GM18502 (cell line): ENCODE data around the gene MUC5B.
"Not testable (repeated sequence)": the region's sequence is repeated elsewhere in the genome, so short reads cannot be mapped to it uniquely, and the experiment has no call there.

ENCODE experiments used
- ATAC-seq: cut with Tn5 transposase; IDR thresholded peaks from one replicate; pipeline ENCODE4 v1.9.1; 2021; ENCODE audit warnings: mild to moderate bottlenecking; ENCODE audit not compliant: unreplicated experiment, poor library complexity

The MUC5B gene

DNA sequence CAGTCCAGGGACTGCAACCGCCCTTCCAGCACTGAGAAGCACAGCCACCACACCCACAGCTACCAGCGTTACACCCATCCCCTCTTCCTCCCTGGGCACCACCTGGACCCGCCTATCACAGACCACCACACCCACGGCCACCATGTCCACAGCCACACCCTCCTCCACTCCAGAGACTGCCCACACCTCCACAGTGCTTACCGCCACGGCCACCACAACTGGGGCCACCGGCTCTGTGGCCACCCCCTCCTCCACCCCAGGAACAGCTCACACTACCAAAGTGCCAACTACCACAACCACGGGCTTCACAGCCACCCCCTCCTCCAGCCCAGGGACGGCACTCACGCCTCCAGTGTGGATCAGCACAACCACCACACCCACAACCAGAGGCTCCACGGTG is 19.9 kb downstream of the MUC5B start:
- not testable (repeated sequence) for ATAC-seq

DNA sequence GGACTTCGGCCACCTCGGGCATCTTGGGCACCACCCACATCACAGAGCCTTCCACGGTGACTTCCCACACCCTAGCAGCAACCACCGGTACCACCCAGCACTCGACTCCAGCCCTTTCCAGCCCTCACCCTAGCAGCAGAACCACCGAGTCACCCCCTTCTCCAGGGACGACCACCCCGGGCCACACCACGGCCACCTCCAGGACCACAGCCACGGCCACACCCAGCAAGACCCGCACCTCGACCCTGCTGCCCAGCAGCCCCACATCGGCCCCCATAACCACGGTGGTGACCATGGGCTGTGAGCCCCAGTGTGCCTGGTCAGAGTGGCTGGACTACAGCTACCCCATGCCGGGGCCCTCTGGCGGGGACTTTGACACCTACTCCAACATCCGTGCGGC is 20.7 kb downstream of the MUC5B start:
- not testable (repeated sequence) for ATAC-seq

DNA sequence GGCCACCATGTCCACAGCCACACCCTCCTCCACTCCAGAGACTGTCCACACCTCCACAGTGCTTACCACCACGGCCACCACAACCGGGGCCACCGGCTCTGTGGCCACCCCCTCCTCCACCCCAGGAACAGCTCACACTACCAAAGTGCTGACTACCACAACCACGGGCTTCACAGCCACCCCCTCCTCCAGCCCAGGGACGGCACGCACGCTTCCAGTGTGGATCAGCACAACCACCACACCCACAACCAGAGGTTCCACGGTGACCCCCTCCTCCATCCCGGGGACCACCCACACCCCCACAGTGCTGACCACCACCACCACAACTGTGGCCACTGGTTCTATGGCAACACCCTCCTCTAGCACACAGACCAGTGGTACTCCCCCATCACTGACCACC is 21.7 kb downstream of the MUC5B start:
- not testable (repeated sequence) for ATAC-seq

DNA sequence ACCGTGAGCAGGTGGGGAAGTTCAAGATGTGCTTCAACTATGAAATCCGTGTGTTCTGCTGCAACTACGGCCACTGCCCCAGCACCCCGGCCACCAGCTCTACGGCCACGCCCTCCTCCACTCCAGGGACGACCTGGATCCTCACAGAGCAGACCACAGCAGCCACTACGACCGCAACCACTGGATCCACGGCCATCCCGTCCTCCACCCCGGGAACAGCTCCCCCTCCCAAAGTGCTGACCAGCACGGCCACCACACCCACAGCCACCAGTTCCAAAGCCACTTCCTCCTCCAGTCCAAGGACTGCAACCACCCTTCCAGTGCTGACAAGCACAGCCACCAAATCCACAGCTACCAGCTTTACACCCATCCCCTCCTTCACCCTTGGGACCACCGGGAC is 22.9 kb downstream of the MUC5B start:
- not testable (repeated sequence) for ATAC-seq

DNA sequence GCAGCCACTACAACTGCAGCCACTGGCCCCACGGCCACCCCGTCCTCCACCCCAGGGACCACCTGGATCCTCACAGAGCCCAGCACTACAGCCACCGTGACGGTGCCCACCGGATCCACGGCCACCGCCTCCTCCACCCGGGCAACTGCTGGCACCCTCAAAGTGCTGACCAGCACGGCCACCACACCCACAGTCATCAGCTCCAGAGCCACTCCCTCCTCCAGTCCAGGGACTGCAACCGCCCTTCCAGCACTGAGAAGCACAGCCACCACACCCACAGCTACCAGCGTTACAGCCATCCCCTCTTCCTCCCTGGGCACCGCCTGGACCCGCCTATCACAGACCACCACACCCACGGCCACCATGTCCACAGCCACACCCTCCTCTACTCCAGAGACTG is 23.4 kb downstream of the MUC5B start:
- not testable (repeated sequence) for ATAC-seq

DNA sequence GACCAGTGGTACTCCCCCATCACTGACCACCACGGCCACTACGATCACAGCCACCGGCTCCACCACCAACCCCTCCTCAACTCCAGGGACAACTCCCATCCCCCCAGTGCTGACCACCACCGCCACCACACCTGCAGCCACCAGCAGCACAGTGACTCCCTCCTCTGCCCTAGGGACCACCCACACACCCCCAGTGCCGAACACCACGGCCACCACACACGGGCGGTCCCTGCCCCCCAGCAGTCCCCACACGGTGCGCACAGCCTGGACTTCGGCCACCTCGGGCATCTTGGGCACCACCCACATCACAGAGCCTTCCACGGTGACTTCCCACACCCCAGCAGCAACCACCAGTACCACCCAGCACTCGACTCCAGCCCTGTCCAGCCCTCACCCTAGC is 24.2 kb downstream of the MUC5B start:
- ATAC-seq, result not testable (repeated sequence)

DNA sequence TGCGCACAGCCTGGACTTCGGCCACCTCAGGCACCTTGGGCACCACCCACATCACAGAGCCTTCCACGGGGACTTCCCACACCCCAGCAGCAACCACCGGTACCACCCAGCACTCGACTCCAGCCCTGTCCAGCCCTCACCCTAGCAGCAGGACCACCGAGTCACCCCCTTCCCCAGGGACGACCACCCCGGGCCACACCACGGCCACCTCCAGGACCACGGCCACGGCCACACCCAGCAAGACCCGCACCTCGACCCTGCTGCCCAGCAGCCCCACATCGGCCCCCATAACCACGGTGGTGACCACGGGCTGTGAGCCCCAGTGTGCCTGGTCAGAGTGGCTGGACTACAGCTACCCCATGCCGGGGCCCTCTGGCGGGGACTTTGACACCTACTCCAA is 26.1 kb downstream of the MUC5B start:
- ATAC-seq, result not testable (repeated sequence)

DNA sequence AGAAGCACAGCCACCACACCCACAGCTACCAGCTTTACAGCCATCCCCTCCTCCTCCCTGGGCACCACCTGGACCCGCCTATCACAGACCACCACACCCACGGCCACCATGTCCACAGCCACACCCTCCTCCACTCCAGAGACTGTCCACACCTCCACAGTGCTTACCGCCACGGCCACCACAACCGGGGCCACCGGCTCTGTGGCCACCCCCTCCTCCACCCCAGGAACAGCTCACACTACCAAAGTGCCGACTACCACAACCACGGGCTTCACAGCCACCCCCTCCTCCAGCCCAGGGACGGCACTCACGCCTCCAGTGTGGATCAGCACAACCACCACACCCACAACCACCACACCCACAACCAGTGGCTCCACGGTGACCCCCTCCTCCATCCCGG is 27.5 kb downstream of the MUC5B start:
- ATAC-seq, result not testable (repeated sequence)

DNA sequence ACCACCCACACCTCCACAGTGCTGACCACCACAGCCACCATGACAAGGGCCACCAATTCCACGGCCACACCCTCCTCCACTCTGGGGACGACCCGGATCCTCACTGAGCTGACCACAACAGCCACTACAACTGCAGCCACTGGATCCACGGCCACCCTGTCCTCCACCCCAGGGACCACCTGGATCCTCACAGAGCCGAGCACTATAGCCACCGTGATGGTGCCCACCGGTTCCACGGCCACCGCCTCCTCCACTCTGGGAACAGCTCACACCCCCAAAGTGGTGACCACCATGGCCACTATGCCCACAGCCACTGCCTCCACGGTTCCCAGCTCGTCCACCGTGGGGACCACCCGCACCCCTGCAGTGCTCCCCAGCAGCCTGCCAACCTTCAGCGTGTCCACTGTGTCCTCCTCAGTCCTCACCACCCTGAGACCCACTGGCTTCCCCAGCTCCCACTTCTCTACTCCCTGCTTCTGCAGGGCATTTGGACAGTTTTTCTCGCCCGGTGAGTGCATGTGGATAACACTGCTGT is 28.4 kb downstream of the MUC5B start:
- no peak for ATAC-seq

DNA sequence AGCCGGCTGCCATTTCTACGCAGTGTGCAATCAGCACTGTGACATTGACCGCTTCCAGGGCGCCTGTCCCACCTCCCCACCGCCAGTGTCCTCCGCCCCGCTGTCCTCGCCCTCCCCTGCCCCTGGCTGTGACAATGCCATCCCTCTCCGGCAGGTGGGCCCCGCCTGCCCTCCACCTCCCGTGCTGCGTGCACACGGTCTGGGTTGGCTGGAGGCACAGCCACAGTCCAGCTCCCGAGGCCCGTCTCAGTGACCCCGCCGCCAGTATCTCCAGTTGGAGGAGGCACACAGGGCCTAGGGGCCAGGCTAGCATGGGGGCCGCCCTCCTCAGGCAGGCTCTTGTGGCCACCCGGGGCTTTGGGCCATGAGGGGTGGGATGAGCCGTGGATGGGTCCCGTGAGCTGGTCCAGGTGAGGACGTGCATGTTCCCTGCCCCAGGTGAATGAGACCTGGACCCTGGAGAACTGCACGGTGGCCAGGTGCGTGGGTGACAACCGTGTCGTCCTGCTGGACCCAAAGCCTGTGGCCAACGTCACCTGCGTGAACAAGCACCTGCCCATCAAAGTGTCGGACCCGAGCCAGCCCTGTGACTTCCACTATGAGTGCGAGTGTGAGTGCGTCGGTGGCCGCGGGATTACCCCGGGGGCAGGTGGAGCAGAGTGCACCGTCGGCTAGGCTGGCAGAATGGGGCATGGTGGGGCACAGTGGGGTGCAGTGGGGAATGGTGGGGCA is 29.7 kb downstream of the MUC5B start:
- ATAC-seq, result no peak

DNA sequence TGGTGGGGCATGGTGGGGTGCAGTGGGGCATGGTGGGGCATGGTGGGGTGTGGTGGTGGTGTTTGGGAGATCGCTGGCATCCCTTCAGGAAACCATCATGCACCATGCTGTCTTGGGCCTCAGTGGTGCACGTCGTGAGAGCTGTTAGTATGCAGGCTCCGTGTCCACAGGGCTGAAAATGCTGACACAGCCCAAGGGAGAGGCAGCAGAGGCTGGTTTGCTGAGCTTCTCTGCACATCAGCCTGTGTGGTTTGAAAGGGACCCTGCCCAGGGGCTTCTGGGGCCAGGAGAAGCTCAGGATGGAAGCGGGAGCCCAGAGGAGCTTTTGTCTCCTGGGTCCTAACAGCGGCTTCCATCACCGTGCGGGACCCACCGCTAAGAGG is 30.2 kb downstream of the MUC5B start:
- ATAC-seq, result no peak

DNA sequence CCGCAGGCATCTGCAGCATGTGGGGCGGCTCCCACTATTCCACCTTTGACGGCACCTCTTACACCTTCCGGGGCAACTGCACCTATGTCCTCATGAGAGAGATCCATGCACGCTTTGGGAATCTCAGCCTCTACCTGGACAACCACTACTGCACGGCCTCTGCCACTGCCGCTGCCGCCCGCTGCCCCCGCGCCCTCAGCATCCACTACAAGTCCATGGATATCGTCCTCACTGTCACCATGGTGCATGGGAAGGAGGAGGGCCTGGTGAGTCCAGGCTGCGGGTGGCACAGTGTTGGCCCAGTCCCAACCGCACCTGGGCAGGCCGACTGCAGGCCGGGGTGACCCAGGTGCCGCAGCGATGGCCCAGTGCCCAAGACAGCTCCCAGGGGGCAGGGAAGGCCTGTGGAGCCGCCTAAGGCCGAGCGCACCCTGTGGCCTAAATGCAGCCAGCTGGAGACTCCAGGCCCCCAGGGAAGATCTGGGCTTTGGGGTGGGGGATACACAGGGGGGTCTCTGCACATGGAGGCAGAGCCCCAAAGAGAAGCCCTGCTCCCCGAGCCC is 31.3 kb downstream of the MUC5B start:
- no peak for ATAC-seq

DNA sequence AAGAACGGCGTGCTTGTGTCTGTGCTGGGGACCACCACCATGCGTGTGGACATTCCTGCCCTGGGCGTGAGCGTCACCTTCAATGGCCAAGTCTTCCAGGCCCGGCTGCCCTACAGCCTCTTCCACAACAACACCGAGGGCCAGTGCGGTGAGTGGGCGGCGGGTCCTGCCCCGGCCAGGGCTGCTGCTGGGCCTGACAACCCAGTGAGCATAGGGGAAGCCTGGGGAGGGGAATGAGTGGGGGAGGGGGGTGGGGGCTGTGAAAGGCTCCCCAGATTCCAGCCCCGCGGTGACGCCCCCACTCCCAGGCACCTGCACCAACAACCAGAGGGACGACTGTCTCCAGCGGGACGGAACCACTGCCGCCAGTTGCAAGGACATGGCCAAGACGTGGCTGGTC is 31.9 kb downstream of the MUC5B start:
- no peak for ATAC-seq

DNA sequence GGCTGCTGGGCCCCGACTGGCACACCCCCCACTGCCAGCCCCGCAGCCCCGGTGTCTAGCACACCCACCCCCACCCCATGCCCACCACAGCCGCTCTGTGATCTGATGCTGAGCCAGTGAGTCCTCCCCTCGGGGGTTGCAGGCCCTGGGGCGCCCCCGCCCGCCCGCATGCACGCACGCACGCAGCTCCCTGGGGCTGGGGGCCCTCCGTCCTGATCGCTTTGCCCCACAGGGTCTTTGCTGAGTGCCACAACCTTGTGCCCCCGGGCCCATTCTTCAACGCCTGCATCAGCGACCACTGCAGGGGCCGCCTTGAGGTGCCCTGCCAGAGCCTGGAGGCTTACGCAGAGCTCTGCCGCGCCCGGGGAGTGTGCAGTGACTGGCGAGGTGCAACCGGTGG is 32.3 kb downstream of the MUC5B start:
- no peak for ATAC-seq

DNA sequence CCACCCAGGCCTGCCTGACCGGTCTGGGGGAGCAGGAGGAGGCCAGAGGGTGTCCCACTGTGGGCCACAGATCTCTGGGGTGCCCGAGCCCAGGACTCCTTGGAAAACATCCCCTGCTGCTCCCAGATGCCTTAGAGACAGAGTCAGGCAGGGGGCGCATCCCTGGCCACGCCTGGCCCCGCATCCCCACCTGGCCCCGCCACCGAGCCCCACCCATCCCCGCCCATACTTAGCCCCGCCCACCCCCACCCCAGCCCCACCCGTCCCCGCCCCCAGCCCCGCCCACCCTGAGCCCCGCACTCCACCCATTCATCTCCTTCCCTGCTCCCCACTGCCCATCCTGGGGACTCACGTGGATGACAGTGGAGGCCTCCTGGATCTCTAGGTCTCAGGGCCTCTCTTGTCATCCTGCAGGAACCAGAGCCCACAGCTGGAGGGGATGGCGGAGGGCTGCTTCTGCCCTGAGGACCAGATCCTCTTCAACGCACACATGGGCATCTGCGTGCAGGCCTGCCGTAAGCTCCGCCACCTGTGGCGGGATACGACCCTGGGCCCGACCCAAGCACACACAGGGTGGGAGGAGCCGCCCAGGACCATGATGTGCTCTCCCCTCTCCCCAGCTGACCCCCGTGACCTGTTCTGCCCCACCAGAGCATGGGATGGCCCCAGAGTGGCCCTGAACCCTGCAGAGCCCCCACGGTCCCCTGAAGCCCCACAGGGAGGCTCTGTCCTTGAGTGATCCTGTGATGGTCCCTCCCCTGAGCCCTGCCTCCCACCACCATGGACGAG is 33.6 kb downstream of the MUC5B start:
- no peak for ATAC-seq

DNA sequence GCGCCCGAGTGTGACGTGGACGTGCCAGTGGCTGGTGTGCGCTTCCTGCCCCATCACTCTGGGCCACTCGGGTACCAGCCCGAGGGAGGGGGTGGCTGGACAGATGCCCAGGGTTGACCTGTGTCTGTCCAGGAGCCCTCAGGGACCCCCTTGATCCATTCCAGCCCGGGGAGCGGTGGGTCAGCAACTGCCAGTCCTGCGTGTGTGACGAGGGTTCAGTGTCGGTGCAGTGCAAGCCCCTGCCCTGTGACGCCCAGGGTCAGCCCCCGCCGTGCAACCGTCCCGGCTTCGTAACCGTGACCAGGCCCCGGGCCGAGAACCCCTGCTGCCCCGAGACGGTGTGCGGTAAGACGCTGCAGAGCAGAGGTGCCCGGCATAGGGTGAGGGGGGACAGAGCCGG is 34.5 kb downstream of the MUC5B start:
- no peak for ATAC-seq

DNA sequence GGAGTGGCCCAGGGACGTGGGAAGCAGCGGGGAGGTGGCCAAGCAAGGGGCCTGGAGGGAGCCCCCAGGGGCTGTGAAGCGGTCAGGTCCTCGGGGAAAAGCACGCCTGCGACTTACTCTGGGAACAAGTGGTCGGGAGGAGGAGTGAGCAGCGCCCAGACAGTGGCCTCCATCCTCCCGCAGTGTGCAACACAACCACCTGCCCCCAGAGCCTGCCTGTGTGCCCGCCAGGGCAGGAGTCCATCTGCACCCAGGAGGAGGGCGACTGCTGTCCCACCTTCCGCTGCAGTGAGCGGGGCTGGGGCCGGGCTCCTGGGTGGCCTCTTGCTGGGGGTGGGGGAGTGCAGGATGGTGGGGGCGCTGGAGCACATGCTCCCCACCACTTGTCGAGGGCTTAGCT is 35.0 kb downstream of the MUC5B start:
- no peak for ATAC-seq

DNA sequence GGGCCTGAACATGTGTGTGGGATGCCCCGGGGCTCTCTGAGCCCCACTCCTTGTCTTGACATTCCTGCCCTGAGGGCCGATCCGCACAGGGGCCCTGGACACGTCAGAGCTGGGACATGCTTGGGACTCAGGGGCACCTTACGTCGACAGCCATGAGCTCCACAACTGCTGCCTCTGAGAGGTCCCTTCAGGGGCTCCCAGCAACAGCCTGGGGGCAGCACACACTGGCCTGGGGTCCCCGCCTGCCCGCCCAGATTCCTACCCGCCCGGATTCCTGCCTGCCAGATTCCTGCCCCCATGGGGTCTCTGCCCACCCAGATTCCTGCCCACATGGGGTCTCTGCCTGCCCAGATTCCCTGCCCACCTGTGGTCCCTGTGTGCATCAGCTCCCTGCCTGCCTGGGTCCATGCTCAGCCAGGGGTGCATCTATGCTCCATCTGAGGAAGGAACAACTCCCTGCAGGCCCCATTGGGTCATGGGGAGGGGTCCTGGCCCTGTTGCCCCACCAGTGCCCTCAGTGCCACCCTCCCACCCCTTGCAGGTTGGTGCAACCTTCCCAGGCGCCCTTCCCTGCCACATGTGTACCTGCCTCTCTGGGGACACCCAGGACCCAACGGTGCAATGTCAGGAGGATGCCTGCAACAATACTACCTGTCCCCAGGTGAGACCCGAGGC is 35.7 kb downstream of the MUC5B start:
- ATAC-seq, result no peak

DNA sequence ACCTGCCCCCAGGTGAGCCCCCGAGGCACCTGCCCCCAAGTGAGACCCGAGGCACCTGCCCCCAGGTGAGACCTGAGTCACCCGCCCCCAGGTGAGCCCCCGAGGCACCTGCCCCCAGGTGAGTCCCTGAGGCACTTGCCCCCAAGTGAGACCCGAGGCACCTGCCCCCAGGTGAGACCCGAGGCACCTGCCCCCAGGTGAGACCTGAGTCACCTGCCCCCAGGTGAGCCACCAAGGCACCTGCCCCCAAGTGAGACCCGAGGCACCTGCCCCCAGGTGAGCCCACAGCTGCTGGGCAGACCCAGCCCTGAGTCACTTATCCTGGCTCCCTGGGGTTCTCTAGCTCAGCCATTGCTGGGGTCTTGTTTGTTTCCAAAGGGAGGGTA is 36.2 kb downstream of the MUC5B start:
- ATAC-seq, result no peak

DNA sequence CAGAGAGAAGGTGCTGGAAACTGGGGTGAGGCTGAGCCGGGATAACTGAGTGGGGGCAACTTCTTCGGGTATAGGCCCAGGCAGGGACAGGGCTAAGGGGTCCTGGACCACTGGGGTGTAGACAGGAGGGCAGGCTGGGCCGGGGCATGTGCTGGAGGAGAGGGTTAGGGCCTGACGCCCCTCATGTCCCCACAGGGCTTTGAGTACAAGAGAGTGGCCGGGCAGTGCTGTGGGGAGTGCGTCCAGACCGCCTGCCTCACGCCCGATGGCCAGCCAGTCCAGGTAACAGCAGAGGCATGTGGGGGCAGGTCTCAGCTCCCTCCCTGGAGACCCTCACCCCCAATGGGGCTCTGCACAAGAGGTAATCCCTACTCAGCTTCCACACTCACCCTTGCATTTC is 36.7 kb downstream of the MUC5B start:
- no peak for ATAC-seq

DNA sequence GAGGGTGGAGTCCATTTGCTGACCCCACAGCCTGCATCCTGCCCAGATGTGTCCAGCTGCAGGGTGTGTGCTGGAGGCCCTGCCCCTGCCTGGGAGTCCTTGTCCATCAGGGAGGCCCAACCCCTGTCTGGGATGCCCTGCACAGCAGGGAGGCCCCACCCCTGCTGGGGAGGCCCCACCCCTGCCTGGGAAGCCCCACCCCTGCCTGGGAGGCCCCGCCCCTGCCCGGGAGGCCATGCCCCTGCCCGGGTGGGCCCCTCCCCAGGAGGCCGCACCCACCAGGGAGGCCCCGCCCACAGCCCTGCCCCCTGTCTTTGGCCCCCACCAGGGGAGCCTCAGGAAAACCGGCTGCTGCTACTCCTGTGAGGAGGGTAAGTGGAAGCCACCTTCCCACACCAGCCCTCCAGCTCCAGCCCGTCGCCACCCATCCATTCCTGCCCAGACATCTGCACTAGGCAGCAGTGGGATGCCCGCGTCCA is 37.2 kb downstream of the MUC5B start:
- ATAC-seq, result no peak
